NCI-H460 (cell line): ENCODE results near the gene PBX2. TPM values are rescaled to one million over a fixed set of nuclear protein-coding genes. Genes with fewer than 3 reads are reported as not detected.
"Not testable (repeated sequence)": the region's sequence is repeated elsewhere in the genome, so short reads cannot be mapped to it uniquely, and the experiment has no call there.

ENCODE experiments used
- DNase-seq: peaks from one replicate; pipeline ENCODE4 v3.0.0-alpha.2; 2016; ENCODE audit warnings: low read depth; ENCODE audit errors: extremely low read depth
- polyA plus RNA-seq: library from polyadenylated mRNA; depleted of rRNA; stranded (reverse); fragments of >200 nt; gene quantifications from 2 replicates; pipeline ENCODE4 v1.2.3, GENCODE V29; 2014; cell fraction: nucleus; rRNA removed
- total RNA-seq: library from RNA; depleted of rRNA; stranded (reverse); fragments of >200 nt; shearing (Covaris generic); gene quantifications from 2 replicates; pipeline ENCODE4 v1.2.3, GENCODE V29; 2014; rRNA removed

The PBX2 gene
- 9.7 and 10.7 TPM in 2 replicates for total RNA-seq
- polyA plus RNA-seq: 20.7 and 27.9 TPM in 2 replicates

- peak; percentile 71 for DNase-seq
Observed at GRCh38 chr6:32190054-32190851, at the start of gene PBX2. PBX2 (minus strand) TSS chr6:32190202; CDS start chr6:32189915, 287 bp downstream.

GRCh38 chr6:32239462-32239861, 49.5 kb upstream of the PBX2 start:
- DNase-seq: no peak

- no peak for DNase-seq
Observed at GRCh38 chr6:32234934-32235333, 44.9 kb upstream of the PBX2 start.

GRCh38 chr6:32226434-32226833, 36.4 kb upstream of the PBX2 start:
- no peak for DNase-seq

- DNase-seq: no peak
Observed at GRCh38 chr6:32224696-32225095, 34.7 kb upstream of the PBX2 start.

- DNase-seq: no peak
Observed at GRCh38 chr6:32223258-32224235, 33.5 kb upstream of the PBX2 start, which contains the start of gene NOTCH4. NOTCH4 (minus strand) TSS chr6:32224067; CDS start chr6:32223928, 139 bp downstream.

- DNase-seq: no peak
Observed at GRCh38 chr6:32222333-32223230, 32.6 kb upstream of the PBX2 start.

- DNase-seq: no peak
Observed at GRCh38 chr6:32220021-32220420, 30.0 kb upstream of the PBX2 start.

GRCh38 chr6:32218167-32218566, 28.2 kb upstream of the PBX2 start:
- DNase-seq: no peak

GRCh38 chr6:32216998-32217397, 27.0 kb upstream of the PBX2 start:
- no peak for DNase-seq

- DNase-seq: no peak
Observed at GRCh38 chr6:32216285-32216684, 26.3 kb upstream of the PBX2 start.

- no peak for DNase-seq
Observed at GRCh38 chr6:32215617-32216016, 25.6 kb upstream of the PBX2 start.

- no peak for DNase-seq
Observed at GRCh38 chr6:32214126-32214525, 24.1 kb upstream of the PBX2 start.

GRCh38 chr6:32213649-32214048, 23.6 kb upstream of the PBX2 start:
- DNase-seq: no peak

- no peak for DNase-seq
Observed at GRCh38 chr6:32212076-32212760, 22.2 kb upstream of the PBX2 start.

GRCh38 chr6:32211432-32211831, 21.4 kb upstream of the PBX2 start:
- DNase-seq: not testable (repeated sequence)

- DNase-seq: no peak
Observed at GRCh38 chr6:32210191-32210601, 20.2 kb upstream of the PBX2 start.

- DNase-seq: no peak
Observed at GRCh38 chr6:32208996-32209395, 19.0 kb upstream of the PBX2 start.

- DNase-seq: no peak
Observed at GRCh38 chr6:32204268-32204715, 14.3 kb upstream of the PBX2 start.
